Neural progenitor cell (in vitro differentiated cells): ENCODE data around the gene ZXDC.

ENCODE experiments used
- EZH2 ChIP-seq: fragments of 200-600 bp; sonication (generic); IDR thresholded peaks from 2 replicates; pipeline ENCODE4 v1.6.1; 2017; ENCODE audit warnings: antibody characterized with exemption, mild to moderate bottlenecking, moderate library complexity
- EZH2phosphoT487 ChIP-seq: fragments of 200-600 bp; sonication (generic); IDR thresholded peaks from 2 replicates; pipeline ENCODE4 v1.6.1; 2017; ENCODE audit warnings: antibody characterized with exemption
- TF ChIP-seq, protein P1 (sequence below): fragments of 200-600 bp; sonication (generic); IDR thresholded peaks from 2 replicates; pipeline ENCODE4 v1.5.1; 2017; ENCODE audit warnings: antibody characterized with exemption, mild to moderate bottlenecking

DNA sequence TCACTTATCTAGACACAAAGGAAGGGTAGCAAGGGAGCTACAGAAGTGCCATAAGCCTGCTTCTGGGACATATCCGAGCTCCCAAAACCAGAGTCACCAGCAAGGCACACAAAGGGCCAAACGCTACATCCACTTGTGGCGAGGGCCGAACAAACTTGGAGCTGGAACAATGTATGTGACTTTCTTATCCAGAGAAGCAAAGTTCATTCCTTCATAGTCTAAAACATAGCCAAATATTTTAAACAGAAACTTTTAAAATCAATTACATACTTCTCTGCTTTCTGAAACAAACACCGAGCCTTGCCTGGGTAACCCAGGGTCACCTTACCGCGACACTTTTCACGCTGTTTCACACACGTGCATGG, 15.9 kb downstream of the ZXDC start:
- TF ChIP-seq, protein P1, sequence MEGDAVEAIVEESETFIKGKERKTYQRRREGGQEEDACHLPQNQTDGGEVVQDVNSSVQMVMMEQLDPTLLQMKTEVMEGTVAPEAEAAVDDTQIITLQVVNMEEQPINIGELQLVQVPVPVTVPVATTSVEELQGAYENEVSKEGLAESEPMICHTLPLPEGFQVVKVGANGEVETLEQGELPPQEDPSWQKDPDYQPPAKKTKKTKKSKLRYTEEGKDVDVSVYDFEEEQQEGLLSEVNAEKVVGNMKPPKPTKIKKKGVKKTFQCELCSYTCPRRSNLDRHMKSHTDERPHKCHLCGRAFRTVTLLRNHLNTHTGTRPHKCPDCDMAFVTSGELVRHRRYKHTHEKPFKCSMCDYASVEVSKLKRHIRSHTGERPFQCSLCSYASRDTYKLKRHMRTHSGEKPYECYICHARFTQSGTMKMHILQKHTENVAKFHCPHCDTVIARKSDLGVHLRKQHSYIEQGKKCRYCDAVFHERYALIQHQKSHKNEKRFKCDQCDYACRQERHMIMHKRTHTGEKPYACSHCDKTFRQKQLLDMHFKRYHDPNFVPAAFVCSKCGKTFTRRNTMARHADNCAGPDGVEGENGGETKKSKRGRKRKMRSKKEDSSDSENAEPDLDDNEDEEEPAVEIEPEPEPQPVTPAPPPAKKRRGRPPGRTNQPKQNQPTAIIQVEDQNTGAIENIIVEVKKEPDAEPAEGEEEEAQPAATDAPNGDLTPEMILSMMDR = no peak
- TF ChIP-seq EZH2 (no peak), EZH2phosphoT487 (no peak)
